GM06990 (cell line): ENCODE data around the gene PTBP1.

Experiments used
- DNase-seq: peaks from one replicate; pipeline ENCODE4 v3.0.0-alpha.2; 2011; ENCODE audit not compliant: insufficient read length; ENCODE audit errors: extremely low read depth
- H3K27me3 ChIP-seq: replicated peaks from 2 replicates; pipeline ENCODE4 v1.6.0; 2011; ENCODE audit warnings: low read length; ENCODE audit not compliant: control insufficient read depth, insufficient read depth
- H3K36me3 ChIP-seq: 2 replicates; pipeline ENCODE4 v1.5.1; 2011; ENCODE audit warnings: low read length; ENCODE audit not compliant: control insufficient read depth, insufficient read depth
- H3K4me3 ChIP-seq: replicated peaks from 2 replicates; pipeline ENCODE4 v1.5.1; 2011; ENCODE audit warnings: low read depth, mild to moderate bottlenecking, control low read depth, low read length
- CTCF ChIP-seq: IDR thresholded peaks from 2 replicates; pipeline ENCODE4 v1.5.1; 2011; ENCODE audit warnings: low read length, control low read depth, mild to moderate bottlenecking, inconsistent platforms; ENCODE audit not compliant: insufficient read depth, poor library complexity, severe bottlenecking

Gene PTBP1

DNA sequence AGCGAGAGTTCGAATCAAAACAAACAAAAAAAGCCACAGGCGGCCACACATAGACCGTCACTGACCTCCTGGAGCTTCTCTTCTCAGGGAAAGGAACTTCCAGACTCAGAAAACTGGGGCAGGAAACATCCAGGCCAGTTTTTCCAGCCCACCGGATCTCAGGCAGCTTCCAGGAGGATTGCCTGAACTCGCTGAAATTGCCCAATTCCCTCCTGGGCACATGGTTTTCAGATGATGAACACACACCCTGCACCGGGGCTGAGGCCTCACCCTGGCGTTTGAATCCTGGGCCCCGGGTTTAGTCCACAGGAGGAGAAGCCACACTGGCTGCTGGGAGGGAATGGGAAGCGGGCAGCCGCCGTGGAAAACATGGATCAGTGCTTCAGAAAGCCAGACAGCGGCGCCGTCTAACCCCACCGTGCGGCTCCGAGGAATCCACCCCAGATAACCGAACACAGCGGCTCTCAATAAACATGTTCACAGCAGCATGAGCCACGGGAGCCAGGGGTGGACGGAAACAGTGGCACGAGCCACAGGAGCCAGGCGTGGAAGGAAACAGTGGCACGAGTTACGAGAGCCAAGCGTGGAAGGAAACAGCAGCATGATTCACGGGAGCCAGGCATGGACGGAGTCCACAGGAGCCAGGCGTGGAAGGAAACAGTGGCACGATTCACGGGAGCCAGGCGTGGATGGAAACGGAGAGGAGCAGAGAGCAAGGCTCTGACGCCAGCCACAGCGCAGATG, 18.2 kb upstream of the PTBP1 start:
- no peak for TF ChIP-seq CTCF
- Histone ChIP-seq H3K4me3 (no peak overlapping the region), H3K27me3 (no peaks in the 10 kb centered on the region), H3K36me3 (no peaks in the 10 kb centered on the region)
- no peak for DNase-seq

DNA sequence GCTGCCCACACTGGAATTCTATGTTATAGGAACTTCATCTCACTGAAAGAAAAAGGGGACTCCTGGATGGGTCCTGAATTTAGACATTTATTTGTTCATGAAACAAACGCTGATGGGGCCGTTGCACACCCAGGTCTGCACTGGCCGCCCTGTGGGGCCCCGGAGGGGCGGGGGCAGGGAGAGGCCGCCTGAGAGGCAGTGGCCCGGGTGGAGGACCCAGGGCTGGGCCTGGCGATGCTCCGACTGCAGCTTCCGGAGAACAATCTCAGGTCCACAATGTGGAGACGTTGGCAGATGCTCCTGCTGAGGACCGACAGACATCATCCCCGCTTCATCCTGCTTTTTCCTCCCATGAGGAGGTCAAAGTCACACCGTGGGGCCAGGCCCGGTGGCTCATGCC, 16.3 kb upstream of the PTBP1 start:
- no peaks in the 10 kb centered on the region for H3K27me3 ChIP-seq
- TF ChIP-seq CTCF = no peak
- no peak overlapping the region for H3K4me3 ChIP-seq
- H3K36me3 ChIP-seq = no peaks in the 10 kb centered on the region
- DNase-seq = no peak

GRCh38 chr19:781800-782184, 15.5 kb upstream of the PTBP1 start:
- Histone ChIP-seq H3K4me3 (no peak overlapping the region), H3K36me3 (no peaks in the 10 kb centered on the region), H3K27me3 (no peaks in the 10 kb centered on the region)
- DNase-seq = no peak
- TF ChIP-seq CTCF = no peak

DNA sequence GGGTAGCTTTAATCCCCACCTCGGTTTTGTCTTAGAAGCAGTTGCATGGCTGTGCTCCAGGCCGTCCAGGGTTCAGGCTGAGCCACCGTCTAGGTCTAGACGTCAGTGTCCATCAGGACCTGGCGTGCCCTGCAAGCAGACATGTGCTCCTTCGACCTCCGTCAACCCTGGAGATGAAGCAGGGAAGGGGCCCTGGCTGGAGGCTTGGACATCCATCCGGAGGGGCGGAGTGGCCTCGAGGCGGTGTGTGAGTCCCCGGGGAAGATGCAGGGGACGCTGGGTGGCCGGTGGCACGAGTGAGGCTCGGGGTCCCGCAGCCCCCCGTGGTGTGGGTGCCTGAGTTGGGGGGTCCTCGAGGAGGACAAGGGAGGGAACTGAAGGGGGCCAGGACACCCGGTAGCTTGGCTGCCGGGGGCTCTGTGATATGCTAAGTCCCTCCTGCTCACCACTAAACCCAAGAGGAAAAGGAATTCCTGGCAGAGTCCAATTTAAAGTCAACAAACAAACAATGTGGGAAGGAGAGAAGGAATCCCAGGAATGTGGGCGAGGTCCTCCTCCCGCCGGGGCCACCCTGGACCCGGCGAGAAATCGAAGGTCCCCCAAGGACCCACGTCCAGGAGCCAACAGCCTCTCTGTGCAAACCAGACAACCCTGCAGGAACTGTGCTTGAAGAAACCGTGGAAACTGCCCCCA, 14.9 kb upstream of the PTBP1 start:
- no peak for TF ChIP-seq CTCF
- Histone ChIP-seq H3K36me3 (no peaks in the 10 kb centered on the region), H3K27me3 (no peaks in the 10 kb centered on the region), H3K4me3 (no peak overlapping the region)
- no peak for DNase-seq

- no peak overlapping the region for H3K4me3 ChIP-seq
- no peak for DNase-seq
- no peaks in the 10 kb centered on the region for H3K36me3 ChIP-seq
- no peak for TF ChIP-seq CTCF
- H3K27me3 ChIP-seq = no peaks in the 10 kb centered on the region
Observed at GRCh38 chr19:782878-783668, 14.2 kb upstream of the PTBP1 start.
